K562 (cell line): ENCODE results near the gene DMAC2L. TPM values are rescaled to one million over a fixed set of nuclear protein-coding genes. Genes with fewer than 3 reads are reported as not detected.

ENCODE experiments used
- DEAF1 ChIP-seq: fragments of 450-650 bp; formaldehyde crosslinking; IDR thresholded peaks from 2 replicates; pipeline ENCODE4 v1.4.0; 2020; ENCODE audit warnings: mild to moderate bottlenecking, moderate library complexity
- ELK1 ChIP-seq: sonication (generic); formaldehyde crosslinking; IDR thresholded peaks from 2 replicates; pipeline ENCODE4 v1.8.1; 2022; ENCODE audit warnings: missing genetic modification reagents
- GATA2 ChIP-seq: sonication (generic); formaldehyde crosslinking; IDR thresholded peaks from 2 replicates; pipeline ENCODE4 v1.4.0; 2020; ENCODE audit warnings: mild to moderate bottlenecking, missing genetic modification reagents
- MTA3 ChIP-seq: fragments of 450-650 bp; formaldehyde crosslinking; IDR thresholded peaks from 2 replicates; pipeline ENCODE4 v1.6.1; 2017; ENCODE audit warnings: mild to moderate bottlenecking, borderline replicate concordance
- NBN ChIP-seq: fragments of 450-650 bp; IDR thresholded peaks from 2 replicates; pipeline ENCODE4 v1.6.1; 2016; ENCODE audit warnings: low read depth, mild to moderate bottlenecking
- POLR2AphosphoS2 ChIP-seq: IDR thresholded peaks from 2 replicates; pipeline ENCODE4 v1.6.1; 2012; ENCODE audit warnings: low read length, improper control_type of control experiment
- RBBP5 ChIP-seq: fragments of 200-600 bp; sonication (generic); IDR thresholded peaks from 2 replicates; pipeline ENCODE4 v1.6.1; 2012; ENCODE audit warnings: borderline replicate concordance, mild to moderate bottlenecking, low read length, control low read depth, inconsistent platforms; ENCODE audit not compliant: insufficient read depth, poor library complexity, severe bottlenecking
- RERE ChIP-seq: sonication (generic); formaldehyde crosslinking; IDR thresholded peaks from 2 replicates; pipeline ENCODE4 v1.8.0; 2023; ENCODE audit warnings: missing genetic modification reagents, mild to moderate bottlenecking, borderline replicate concordance
- SLC30A9 ChIP-seq: fragments of 250-450 bp; sonication (Bioruptor Pico); IDR thresholded peaks from 2 replicates; pipeline ENCODE4 v1.8.0; 2022; ENCODE audit warnings: mild to moderate bottlenecking, moderate library complexity
- TAF7 ChIP-seq: fragments of 450-650 bp; IDR thresholded peaks from 2 replicates; pipeline ENCODE4 v1.6.1; 2016; ENCODE audit warnings: missing genetic modification characterization, missing compliant biosample characterization
- TEAD1 ChIP-seq, 2 experiments: fragments of 450-650 bp in 1 of 2; sonication (generic) in 1 of 2; formaldehyde crosslinking; IDR thresholded peaks; 2 replicates each; pipeline versions ENCODE4 v1.4.0 to v1.8.0; 2020 to 2022; ENCODE audit warnings: mild to moderate bottlenecking in 2 of 2, missing genetic modification reagents in 1 of 2
- TSHZ1 ChIP-seq: fragments of 250-450 bp; sonication (Bioruptor Pico); IDR thresholded peaks from 2 replicates; pipeline ENCODE4 v1.4.0; 2020; ENCODE audit warnings: mild to moderate bottlenecking, moderate library complexity
- ZC3H8 ChIP-seq: fragments of 450-650 bp; IDR thresholded peaks from 2 replicates; pipeline ENCODE4 v1.6.1; 2017
- ZNF311 ChIP-seq: fragments of 250-450 bp; sonication (Bioruptor Pico); IDR thresholded peaks from 2 replicates; pipeline ENCODE4 v1.4.0; 2020; ENCODE audit warnings: mild to moderate bottlenecking, moderate library complexity
- ZNF347 ChIP-seq: fragments of 450-650 bp; formaldehyde crosslinking; IDR thresholded peaks from 2 replicates; pipeline ENCODE4 v1.4.0; 2020; ENCODE audit warnings: low read depth, mild to moderate bottlenecking, moderate library complexity
- ZNF696 ChIP-seq: fragments of 250-450 bp; sonication (Bioruptor Pico); conservative IDR thresholded peaks from 2 replicates; pipeline ENCODE4 v1.4.0; 2020; ENCODE audit warnings: mild to moderate bottlenecking, moderate library complexity
- ZZZ3 ChIP-seq: fragments of 450-650 bp; IDR thresholded peaks from 2 replicates; pipeline ENCODE4 v1.6.1; 2016; ENCODE audit warnings: antibody characterized with exemption, mild to moderate bottlenecking, moderate library complexity
- polyA plus RNA-seq, 8 experiments: library from polyadenylated mRNA; depleted of rRNA in 4 of 8; stranded (reverse) in 5 of 8; unstranded in 3 of 8; fragments of >200 nt; fragmentation: Nextera tagmentation in 2 of 8; fragmentation: Illumina TruSeq in 1 of 8; extraction: Ambion mirVana in 2 of 8; extraction: Trizol in 1 of 8; gene quantifications; 2 replicates each; pipeline versions ENCODE4 v1.2.1 to v1.2.3, GENCODE V29; 2011 to 2014; ENCODE audit warnings: inconsistent platforms in 1 of 8, missing spikeins in 1 of 8
- total RNA-seq, 7 experiments: library from RNA; depleted of rRNA in 6 of 7; stranded (reverse); fragments of >200 nt in 6 of 7; fragmentation: Illumina TruSeq in 2 of 7; extraction: Trizol in 2 of 7; gene quantifications; 2 replicates each; pipeline versions ENCODE4 v1.2.1 to v1.2.3, GENCODE V29; 2011 to 2021; ENCODE audit warnings: low replicate concordance in 1 of 7

The DMAC2L gene
- total and polyA plus RNA-seq, 9 of the 15 experiments (the other 6 are each of a cell fraction or from before 2014, with no cell fraction given): 4.0 to 37.2 (median 9.3) TPM

- TF ChIP-seq RBBP5 (no peak), TSHZ1 (no peak), GATA2 (CRISPR knock-in tag) (no peak), ZZZ3 (no peak), ZNF311 (CRISPR knock-in tag) (no peak), MTA3 (peak; percentile 46; the same call in 1 of the 2 replicates), TAF7 (tag) (no peak), NBN (no peak), POLR2AphosphoS2 (no peak), TEAD1 (CRISPR knock-in tag; IDR thresholded peaks at IDR 0.05) (no peak), ZNF696 (CRISPR knock-in tag) (no peak), SLC30A9 (no peak), DEAF1 (CRISPR knock-in tag) (peak; percentile 12; the same call in 1 of the 2 replicates), ZNF347 (CRISPR knock-in tag) (no peak), RERE (no peak), ZC3H8 (no peak), ELK1 (CRISPR knock-in tag) (no peak)
Observed at GRCh38 chr14:50321009-50321660, 9.0 kb downstream of the DMAC2L start (continued).
